Measurements from ENCODE around the gene PHF5A. TPM values are rescaled to one million over a fixed set of nuclear protein-coding genes. Genes with fewer than 3 reads are reported as not detected.
A peak's percentile ranks its signal among the peaks of the same experiment; 100 is the strongest.

Gene PHF5A
- total and polyA plus RNA-seq, 8 donors: 30.3 to 54.7 (median 46.1) TPM

- TF ChIP-seq, protein P1, sequence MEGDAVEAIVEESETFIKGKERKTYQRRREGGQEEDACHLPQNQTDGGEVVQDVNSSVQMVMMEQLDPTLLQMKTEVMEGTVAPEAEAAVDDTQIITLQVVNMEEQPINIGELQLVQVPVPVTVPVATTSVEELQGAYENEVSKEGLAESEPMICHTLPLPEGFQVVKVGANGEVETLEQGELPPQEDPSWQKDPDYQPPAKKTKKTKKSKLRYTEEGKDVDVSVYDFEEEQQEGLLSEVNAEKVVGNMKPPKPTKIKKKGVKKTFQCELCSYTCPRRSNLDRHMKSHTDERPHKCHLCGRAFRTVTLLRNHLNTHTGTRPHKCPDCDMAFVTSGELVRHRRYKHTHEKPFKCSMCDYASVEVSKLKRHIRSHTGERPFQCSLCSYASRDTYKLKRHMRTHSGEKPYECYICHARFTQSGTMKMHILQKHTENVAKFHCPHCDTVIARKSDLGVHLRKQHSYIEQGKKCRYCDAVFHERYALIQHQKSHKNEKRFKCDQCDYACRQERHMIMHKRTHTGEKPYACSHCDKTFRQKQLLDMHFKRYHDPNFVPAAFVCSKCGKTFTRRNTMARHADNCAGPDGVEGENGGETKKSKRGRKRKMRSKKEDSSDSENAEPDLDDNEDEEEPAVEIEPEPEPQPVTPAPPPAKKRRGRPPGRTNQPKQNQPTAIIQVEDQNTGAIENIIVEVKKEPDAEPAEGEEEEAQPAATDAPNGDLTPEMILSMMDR (IDR thresholded peaks at IDR 0.05): no peak
- peaks cover 13 to 61% of the 10 kb centered on the region in 2 donors for H3K4me1 ChIP-seq
- no peaks in the 10 kb centered on the region for H3K9me3 ChIP-seq
- H3K27ac ChIP-seq: peak overlapping the region; percentile 23 to 27
- ATAC-seq: no peak
- no peak overlapping the region for H3K4me3 ChIP-seq
- peaks cover 0 to 8% of the 10 kb centered on the region in 2 donors for H3K36me3 ChIP-seq
- intact Hi-C loops (cut with DNase I): no loop called here
- no peaks in the 10 kb centered on the region for H3K27me3 ChIP-seq
- no peak for DNase-seq
Observed at GRCh38 chr22:41482319-41482935, 13.9 kb upstream of the PHF5A start.

DNA sequence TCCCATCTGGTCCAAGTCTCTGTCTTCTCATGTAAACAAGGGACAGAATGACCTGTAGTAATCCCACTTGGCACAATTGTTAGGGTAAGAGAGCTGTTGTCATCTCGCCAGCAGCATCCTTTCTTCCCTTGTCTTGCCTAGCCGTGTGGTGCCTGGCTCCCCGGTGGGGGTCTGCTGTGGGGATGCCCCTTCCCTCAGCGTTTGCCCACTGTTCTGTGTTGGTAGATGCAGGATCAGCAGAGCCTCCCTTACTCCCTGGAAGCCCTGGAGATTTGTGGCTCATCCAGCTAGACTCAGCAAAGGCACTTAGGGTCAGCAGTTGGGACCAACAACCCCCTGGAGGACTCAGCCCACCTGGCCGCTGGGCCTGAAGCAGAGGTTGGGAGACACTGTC is 13.4 kb upstream of the PHF5A start:
- H3K9me3 ChIP-seq: no peaks in the 10 kb centered on the region
- H3K27ac ChIP-seq: peak overlapping the region in 1 of 2 donors; percentile 26
- DNase-seq: no peak
- no peak for ATAC-seq
- H3K4me3 ChIP-seq: no peak overlapping the region
- peaks cover 0 to 11% of the 10 kb centered on the region in 2 donors for H3K36me3 ChIP-seq
- intact Hi-C loops (cut with DNase I): no loop called here
- TF ChIP-seq, protein P1 (IDR thresholded peaks at IDR 0.05): no peak
- H3K27me3 ChIP-seq: no peaks in the 10 kb centered on the region
- peaks cover 13 to 56% of the 10 kb centered on the region in 2 donors for H3K4me1 ChIP-seq

- Histone ChIP-seq H3K27me3 (no peaks in the 10 kb centered on the region), H3K36me3 (peaks cover 0 to 11% of the 10 kb centered on the region in 2 donors), H3K4me1 (peaks cover 13 to 53% of the 10 kb centered on the region in 2 donors), H3K27ac (peak overlapping the region in 1 of 2 donors; percentile 28), H3K9me3 (no peaks in the 10 kb centered on the region), H3K4me3 (no peak overlapping the region)
- TF ChIP-seq, protein P1 (IDR thresholded peaks at IDR 0.05): no peak
- DNase-seq: peak in 1 of 4 donors; percentile 38
- intact Hi-C loops (cut with DNase I): no loop called here
- peak; percentile 56 for ATAC-seq
Observed at GRCh38 chr22:41481131-41481830, 12.8 kb upstream of the PHF5A start.

GRCh38 chr22:41480397-41480735 is 11.9 kb upstream of the PHF5A start:
- ATAC-seq: no peak
- Histone ChIP-seq H3K27ac (peak overlapping the region in 1 of 2 donors; percentile 28), H3K9me3 (no peaks in the 10 kb centered on the region), H3K27me3 (no peaks in the 10 kb centered on the region), H3K36me3 (peaks cover 0 to 11% of the 10 kb centered on the region in 2 donors), H3K4me1 (peaks cover 13 to 54% of the 10 kb centered on the region in 2 donors), H3K4me3 (no peak overlapping the region)
- no peak for DNase-seq
- TF ChIP-seq, protein P1 (IDR thresholded peaks at IDR 0.05): no peak
- intact Hi-C loops (cut with DNase I): no loop called here

- H3K4me3 ChIP-seq: no peak overlapping the region
- H3K27me3 ChIP-seq: no peaks in the 10 kb centered on the region
- H3K27ac ChIP-seq: peak overlapping the region in 1 of 2 donors; percentile 38
- H3K9me3 ChIP-seq: no peaks in the 10 kb centered on the region
- TF ChIP-seq, protein P1 (IDR thresholded peaks at IDR 0.05): no peak
- intact Hi-C loops (cut with DNase I): no loop called here
- peaks cover 0 to 11% of the 10 kb centered on the region in 2 donors for H3K36me3 ChIP-seq
- H3K4me1 ChIP-seq: peaks cover 13 to 49% of the 10 kb centered on the region in 2 donors
- ATAC-seq (peak; percentile 25), DNase-seq (peak in 1 of 4 donors; percentile 12)
Observed at GRCh38 chr22:41479671-41480396, 11.3 kb upstream of the PHF5A start.
